ENCODE results near the gene GTPBP4.

GTPBP4 gene

DNA sequence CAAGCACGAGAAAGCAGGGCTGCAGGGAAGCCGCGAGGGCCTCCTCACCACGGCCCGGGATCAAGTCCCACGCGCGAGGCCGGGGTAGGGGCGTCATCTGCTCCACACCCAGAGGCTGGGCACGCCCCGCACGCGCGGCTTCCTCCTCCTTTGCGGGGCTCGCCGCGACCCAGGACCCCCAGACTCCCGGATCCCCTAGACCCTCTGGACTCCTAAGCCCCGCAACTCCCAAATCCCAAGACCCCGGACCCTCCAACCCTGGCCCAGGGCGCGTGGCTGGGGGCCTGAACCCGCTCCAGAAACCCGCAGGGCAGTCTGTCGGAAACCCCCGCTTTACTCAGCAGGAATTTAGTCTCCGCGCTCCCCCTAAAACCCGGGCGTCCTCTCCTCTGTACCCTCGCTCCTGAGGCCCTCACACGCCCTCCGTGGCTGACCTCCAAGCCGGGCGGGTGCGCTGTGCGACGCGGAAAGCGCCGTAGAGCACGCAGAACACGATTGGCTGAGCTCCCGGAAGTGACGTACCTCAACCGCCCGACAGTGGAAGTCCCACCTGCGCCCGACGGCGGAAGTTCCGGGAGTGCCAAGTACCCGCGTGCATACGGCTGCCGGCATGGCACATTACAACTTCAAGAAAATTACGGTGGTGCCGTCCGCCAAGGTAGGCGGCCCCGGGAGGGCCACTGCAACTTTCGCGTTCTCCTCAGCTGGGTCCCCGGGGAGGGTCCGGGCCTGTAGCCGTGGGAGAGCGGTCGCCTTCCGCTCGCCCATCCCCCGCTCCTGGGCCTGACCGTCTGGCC, at the start of gene GTPBP4:
TSS of gene GTPBP4 (plus strand) at position 565 of the 797 bp plus-strand sequence. CDS start at position 611, 46 bp downstream.
- peak; percentile 97 for DNase-seq

DNA sequence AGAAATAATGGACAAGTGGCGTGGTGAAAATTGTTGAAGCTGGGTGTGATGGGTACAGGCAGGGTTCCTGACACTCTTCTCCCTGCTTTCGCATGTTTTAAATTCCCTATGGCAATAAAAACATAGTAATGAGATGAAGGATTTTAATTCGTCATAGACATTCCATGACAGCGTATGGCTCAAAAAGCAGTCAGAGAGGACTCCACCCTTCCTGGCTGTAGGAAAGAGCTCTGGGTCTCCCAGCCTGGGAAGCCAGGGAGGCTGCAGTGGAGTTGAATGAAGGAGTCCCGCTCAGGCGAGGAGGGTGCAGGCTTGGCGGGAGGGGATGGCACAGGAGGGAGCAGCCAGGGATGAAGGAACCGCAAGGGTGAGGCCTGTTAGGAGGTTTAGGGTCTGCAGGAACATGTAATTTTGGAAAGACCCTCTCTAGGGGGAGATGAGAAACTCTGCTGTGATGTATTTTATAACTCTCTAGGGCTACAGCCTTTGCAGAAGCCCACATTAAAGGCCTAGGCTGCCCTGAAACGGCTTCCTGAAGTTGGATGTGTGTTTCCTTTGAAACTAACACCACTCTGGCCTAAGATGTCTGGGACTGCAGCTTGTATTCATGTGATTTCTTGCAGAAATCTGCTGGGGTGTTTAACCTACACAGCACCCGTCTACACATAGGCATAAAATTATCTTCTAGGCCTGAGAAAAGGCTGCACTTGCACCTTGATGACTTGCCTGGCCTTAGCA, 49.1 kb upstream of the GTPBP4 start:
- no peak for DNase-seq

DNA sequence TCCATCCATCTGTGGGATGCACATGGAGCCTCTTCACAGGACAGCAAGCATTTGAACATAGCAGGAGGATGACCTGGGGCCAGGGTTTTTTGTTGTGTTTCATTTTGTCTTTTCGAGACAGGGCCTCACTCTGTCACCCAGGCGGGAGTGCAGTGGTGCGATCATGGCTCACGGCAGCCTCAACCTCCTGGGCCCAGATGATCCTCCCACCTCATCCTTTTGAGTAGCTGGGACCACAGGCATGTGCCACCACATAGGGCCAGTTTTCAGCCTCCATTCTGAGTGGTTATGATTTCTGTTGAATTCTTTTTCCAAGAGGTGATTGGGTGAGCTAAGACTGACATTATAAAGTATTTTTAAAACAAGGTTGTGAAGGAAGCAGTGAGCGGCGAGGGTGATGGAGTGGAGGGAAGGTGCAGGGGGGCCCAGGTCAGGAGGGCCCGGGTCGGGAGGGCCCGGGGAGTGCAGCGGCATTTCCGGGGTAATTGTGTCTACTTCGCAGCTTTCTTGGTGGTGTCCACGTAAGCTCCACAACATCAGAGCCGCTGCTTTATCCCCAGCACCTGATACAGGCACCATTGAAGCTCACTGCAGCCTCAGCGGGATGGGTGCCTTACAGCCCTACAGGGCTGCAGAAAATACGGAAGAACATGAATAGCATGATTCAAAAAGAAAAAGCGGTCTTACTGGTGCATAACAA, 44.8 kb upstream of the GTPBP4 start:
- no peak for DNase-seq

DNA sequence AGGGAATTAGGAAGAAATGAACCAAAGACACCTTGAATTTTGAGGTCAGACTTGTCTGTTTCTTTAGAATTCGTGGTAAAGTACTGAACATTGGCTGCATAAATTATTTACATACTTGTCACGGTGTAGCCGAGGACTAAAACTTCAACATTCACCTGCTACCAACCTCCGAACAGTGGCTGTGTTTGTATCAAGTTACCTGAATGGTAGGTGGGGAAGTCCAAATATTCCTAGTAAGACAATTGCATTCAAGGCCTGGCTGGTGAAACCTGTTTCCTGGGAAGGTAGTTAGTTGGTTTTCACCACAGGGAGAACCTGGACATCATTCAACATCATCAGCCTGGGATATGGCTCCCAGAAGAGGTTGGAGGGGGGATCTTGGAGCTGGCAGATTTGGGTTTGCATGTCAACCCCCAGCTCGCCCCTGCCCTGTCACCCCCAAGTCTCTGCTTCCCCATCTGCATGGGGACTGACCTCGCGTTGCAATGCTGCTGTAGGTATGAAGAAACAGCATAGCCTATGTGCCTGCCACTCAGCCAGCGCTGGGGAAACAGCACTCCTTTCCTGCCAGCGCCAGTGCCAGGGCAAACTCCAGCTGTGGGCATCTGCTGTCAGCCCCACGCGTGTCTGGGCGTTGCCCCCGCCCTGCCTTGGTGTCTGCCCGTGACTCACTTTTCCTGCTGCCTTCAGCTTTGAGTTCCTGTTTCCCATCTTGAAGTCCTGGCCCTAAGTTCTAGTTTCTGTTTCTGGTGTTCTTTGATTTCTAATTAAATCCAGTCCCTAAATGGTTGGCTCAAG, 44.0 kb upstream of the GTPBP4 start:
- peak; percentile 21 for DNase-seq

GRCh38 chr10:945778-946177, 42.5 kb upstream of the GTPBP4 start:
- no peak for DNase-seq

GRCh38 chr10:947051-947450, 41.2 kb upstream of the GTPBP4 start:
- no peak for DNase-seq

GRCh38 chr10:947881-948280, 40.4 kb upstream of the GTPBP4 start:
- no peak for DNase-seq

GRCh38 chr10:948347-948746, 39.9 kb upstream of the GTPBP4 start:
- DNase-seq, result no peak

DNA sequence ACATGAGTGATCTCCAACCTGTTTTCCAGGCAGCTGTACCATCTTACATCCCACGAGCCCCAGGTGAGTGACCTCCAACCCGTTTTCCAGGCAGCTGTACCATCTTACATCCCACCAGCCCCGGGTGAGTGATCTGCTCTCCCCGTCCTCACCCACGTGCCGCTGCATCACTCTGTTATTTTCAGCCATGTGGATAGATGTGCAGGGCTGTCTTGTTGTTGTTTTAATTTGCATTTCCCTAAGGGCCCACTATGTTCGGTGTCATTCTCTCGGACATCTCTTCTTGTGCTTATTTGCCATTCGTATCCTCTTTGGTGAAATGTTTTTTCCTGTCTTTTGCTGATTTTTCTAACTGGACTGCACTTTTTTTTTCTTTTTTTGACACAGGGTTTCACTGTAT, 38.8 kb upstream of the GTPBP4 start:
- DNase-seq, result no peak

- no peak for DNase-seq
These were observed 34.4 kb upstream of the GTPBP4 start for GRCh38 chr10:953836-954235.

DNA sequence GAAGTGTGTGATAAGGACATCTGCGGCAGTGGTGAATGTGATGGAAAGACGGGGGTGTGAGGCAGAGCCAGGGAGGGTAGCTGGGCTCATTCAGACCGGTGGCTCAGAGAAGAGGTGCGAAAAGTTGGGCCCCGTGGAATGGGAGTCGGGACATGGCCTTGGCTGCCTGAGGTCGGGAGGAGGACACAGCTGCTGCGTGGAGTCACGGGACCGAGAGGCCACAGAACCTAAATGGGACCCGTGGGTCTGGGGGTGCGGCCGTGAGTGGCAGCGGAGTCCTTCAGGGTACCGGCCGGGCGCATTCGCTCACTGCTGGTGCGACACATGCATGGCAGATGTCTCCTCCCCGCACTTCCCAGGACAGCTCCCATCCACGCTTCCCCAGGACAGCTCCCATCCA, 33.8 kb upstream of the GTPBP4 start:
- no peak for DNase-seq

GRCh38 chr10:955127-955819, 33.0 kb upstream of the GTPBP4 start:
- DNase-seq, result no peak

DNA sequence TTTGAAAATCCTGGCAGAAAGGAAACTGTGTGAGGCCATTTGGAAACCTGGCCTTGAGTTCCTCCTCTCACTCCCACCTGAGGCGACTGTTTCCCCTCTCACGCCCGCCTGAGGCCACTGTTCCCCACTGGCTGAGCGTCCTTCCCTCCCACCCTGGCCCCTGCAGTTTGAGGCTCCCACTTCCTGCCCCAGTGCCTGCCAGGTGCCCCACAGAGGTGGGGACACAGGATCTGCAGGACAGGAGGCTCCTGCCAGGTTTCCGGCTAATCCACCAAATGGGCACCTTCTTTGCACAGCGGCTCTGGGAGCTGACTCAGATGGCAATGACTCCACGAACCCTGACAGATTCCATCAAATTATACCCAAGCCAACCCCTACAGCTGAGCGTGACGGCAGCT, 32.4 kb upstream of the GTPBP4 start:
- no peak for DNase-seq

- DNase-seq, result no peak
These were observed 30.1 kb upstream of the GTPBP4 start for GRCh38 chr10:958106-958505.

- no peak for DNase-seq
These were observed 29.4 kb upstream of the GTPBP4 start for GRCh38 chr10:958856-959255.

GRCh38 chr10:962342-962741, 25.9 kb upstream of the GTPBP4 start:
- DNase-seq, result no peak

DNA sequence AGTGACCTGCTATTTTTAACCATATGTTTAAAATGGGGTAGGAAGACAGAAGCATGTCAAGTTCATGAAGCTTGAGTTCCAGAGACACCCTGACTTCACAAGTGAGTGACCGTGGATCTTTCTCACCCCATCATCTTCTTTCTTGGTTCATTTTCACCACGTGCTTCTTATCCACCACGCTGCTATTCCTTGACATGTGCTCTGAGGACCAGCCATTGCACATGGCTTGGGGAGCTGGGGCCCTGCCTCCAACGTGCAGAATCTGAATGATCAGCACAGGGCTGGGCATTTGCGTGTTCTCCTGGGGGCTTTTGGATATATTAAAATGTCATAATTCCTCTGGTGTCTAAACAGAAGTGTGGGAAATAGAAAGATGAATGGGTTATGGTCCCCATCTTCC, 25.0 kb upstream of the GTPBP4 start:
- DNase-seq, result no peak

DNA sequence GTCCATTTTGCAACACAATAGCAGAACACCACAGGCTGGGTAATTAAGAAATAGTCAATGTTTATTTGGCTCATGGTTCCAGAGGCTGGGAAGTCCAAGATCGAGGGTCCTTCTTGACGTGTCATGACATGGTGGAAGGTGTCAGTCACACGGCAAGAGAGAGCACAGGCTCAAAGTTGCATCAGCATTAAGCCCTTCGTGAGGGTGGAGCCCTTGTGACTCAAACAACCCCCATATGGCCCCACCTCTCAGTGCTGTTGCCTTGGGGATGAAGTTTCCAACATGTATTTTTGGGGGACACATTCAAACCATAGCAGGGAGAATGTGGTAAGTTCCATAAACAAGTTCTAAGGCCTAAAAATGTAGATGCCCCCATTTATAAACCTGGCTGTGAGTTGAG, 24.6 kb upstream of the GTPBP4 start:
- no peak for DNase-seq

- no peak for DNase-seq
These were observed 23.8 kb upstream of the GTPBP4 start for GRCh38 chr10:964321-964987.

- DNase-seq, result no peak
These were observed 23.2 kb upstream of the GTPBP4 start for GRCh38 chr10:964988-965417.

DNA sequence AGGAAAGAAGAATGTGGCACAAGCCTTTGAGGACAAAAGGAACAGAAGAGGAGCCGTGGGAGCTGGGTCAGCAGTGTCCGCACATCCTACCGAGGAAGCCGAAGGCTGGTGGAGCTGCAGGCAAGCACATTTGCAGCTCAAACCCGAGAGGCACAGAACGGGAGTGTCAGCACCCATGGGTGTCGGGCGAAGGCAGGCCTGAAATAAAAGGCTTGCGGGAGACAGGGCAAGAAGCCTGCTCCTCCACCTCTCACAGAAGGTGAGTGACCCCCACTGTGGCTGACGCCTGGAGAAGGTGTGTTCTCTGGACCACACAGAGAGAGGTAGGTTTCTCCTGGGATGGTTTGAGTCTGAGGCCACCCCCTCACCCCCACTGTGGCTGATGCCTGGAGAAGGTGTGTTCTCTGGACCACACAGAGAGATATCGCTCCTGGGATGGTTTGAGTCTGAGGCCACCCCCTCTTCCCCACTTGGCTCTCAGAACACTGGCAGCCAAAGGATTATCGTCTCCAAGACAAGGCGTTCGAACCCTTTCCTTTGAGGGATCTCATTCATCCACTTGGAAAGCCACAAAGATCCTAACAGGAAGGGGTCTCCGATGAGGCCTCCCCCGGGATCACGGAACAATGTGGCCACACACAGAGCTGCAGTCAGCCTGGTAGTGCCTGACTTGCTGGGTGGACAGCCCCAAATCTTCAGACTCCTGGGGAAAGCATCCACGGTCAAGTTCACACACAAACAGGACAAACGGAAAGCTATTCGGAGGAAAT, 21.6 kb upstream of the GTPBP4 start:
- no peak for DNase-seq

Data from CD4-positive, alpha-beta T cell treated with Interleukin-17A for 1 hour (primary cell).